NCI-H2107 (cell line): Measurements from ENCODE around the gene ARAP1.

Source experiments
- DNase-seq: peaks from one replicate; lab custom pipeline; 2025; lab: John Stamatoyannopoulos, UW

ARAP1 gene

DNA sequence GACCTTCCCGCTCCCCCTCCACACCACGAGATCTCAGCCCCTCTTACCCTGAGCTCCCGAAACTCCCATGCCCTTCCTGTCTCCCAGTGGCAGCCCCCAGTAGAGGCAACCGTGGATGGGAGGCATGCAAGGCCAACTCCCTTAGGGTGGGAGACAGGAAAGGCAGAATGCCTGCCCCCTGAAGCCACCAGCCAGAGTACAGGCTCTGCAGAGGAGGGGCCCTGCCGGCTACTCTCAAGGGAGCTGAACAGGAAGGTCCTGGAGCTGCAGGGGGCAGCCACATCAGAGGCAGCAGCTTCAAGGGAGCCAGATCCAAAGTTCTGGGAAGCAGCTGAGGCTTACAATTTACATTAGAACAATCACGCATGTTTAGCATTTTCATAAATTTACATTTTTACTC is 116.3 kb downstream of the ARAP1 start:
- DNase-seq = no peak

DNA sequence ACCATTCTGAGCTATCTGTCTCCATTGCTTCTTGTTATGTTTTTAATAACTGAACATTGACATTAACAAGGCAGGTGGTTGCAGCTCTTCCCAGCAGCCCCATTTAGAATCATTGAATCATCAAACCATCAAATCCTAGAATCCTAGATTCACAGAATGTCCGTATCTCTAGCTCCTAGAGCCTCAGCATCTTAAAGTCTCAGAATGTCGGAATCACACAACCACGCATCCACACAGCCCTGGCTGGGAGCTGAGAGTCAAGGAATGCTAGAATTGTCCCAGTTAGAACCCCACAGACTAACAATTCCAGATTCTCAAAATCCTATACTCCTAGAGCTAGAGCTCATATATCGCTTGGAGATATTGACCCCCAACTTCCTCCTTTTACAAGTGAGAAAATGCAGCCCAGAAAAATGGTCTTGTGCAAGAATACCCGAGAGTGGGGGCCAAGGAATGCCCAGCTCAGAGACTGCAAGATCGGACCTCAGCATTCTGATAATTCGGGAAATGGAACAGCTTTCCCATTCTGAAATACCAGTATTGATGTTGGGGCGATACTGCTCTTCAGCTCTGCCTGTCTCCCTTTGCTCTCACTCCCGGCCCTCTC is 116.8 kb downstream of the ARAP1 start:
- DNase-seq = no peak
